ENCODE measurements around the gene ANKRD40.

ANKRD40 gene

DNA sequence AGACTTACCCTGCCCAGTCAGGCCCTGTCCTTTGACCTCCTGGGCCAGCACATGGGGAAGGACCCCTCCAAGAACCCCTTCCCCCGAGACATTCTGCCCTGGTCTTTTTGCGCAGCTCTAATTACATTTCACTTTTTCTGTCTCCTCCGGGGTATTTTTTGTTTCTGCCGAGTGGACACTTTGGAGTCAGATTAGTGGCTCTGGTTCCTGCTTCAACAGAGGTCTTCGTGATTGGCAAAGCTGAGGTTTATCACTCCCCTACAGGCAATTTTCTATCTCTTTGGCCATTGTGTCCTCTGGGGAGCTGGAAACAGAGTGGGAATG lies 23.5 kb downstream of the ANKRD40 start:
- TF ChIP-seq ZNF565 (CRISPR knock-in tag; conservative IDR thresholded peaks at IDR 0.05; ENCODE audit: low read depth) (no peak), ZFP30 (CRISPR knock-in tag; IDR thresholded peaks at IDR 0.05) (no peak), RARB (CRISPR knock-in tag; IDR thresholded peaks at IDR 0.05) (no peak), SNAI2 (CRISPR knock-in tag; IDR thresholded peaks at IDR 0.05) (no peak), TOX (CRISPR knock-in tag; IDR thresholded peaks at IDR 0.05; ENCODE audit: borderline replicate concordance) (no peak), ARNTL (CRISPR knock-in tag; IDR thresholded peaks at IDR 0.05; ENCODE audit: borderline replicate concordance, low read depth) (no peak)
- TF ChIP-seq, protein P1, sequence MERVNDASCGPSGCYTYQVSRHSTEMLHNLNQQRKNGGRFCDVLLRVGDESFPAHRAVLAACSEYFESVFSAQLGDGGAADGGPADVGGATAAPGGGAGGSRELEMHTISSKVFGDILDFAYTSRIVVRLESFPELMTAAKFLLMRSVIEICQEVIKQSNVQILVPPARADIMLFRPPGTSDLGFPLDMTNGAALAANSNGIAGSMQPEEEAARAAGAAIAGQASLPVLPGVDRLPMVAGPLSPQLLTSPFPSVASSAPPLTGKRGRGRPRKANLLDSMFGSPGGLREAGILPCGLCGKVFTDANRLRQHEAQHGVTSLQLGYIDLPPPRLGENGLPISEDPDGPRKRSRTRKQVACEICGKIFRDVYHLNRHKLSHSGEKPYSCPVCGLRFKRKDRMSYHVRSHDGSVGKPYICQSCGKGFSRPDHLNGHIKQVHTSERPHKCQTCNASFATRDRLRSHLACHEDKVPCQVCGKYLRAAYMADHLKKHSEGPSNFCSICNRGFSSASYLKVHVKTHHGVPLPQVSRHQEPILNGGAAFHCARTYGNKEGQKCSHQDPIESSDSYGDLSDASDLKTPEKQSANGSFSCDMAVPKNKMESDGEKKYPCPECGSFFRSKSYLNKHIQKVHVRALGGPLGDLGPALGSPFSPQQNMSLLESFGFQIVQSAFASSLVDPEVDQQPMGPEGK (CRISPR knock-in tag; IDR thresholded peaks at IDR 0.05; ENCODE audit: borderline replicate concordance): no peak
- ATAC-seq: no peak

DNA sequence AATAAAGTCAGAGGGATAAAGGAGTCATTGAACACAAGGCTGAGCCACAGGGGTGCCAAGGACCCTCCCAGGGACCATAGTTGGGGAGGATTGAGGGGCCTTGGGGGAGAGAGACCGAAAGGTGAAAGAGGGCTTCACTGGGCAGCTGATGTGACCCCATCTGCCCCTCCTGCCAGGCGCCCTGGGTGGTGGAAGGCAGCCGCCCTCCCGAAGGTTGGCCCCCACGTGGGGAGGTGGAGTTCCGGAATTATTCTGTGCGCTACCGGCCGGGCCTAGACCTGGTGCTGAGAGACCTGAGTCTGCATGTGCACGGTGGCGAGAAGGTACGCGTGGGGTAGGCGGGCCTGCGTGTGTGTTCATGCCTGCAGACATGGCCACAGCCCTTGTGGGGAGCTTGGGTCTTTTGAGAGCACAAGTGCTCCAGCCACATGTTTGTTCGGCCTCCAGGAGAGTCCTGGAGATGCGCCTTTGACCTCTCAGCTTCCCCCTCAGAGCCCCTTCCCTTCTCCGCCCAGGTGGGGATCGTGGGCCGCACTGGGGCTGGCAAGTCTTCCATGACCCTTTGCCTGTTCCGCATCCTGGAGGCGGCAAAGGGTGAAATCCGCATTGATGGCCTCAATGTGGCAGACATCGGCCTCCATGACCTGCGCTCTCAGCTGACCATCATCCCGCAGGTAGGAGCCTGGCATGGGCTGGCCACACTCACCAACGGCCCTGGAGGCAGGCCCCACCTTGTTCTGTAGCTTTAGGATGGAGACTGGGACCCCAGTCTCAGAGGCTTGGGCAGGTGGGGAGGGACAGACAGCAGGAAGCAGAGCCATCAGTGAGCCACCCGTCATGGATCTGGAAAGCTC lies 24.1 kb downstream of the ANKRD40 start:
- TF ChIP-seq, protein P2, sequence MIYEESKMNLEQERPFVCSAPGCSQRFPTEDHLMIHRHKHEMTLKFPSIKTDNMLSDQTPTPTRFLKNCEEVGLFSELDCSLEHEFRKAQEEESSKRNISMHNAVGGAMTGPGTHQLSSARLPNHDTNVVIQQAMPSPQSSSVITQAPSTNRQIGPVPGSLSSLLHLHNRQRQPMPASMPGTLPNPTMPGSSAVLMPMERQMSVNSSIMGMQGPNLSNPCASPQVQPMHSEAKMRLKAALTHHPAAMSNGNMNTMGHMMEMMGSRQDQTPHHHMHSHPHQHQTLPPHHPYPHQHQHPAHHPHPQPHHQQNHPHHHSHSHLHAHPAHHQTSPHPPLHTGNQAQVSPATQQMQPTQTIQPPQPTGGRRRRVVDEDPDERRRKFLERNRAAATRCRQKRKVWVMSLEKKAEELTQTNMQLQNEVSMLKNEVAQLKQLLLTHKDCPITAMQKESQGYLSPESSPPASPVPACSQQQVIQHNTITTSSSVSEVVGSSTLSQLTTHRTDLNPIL (CRISPR knock-in tag; IDR thresholded peaks at IDR 0.05; ENCODE audit: low read depth): no peak
- TF ChIP-seq RARB (CRISPR knock-in tag; IDR thresholded peaks at IDR 0.05) (no peak), ZNF8 (CRISPR knock-in tag; IDR thresholded peaks at IDR 0.05) (no peak), ZFP30 (CRISPR knock-in tag; IDR thresholded peaks at IDR 0.05) (no peak), BACH2 (CRISPR knock-in tag; IDR thresholded peaks at IDR 0.05; ENCODE audit: borderline replicate concordance) (no peak), ISL1 (CRISPR knock-in tag; IDR thresholded peaks at IDR 0.05) (no peak), CSDC2 (CRISPR knock-in tag; IDR thresholded peaks at IDR 0.05) (no peak), OSR1 (CRISPR knock-in tag; IDR thresholded peaks at IDR 0.05) (no peak), ARNTL (CRISPR knock-in tag; IDR thresholded peaks at IDR 0.05; ENCODE audit: borderline replicate concordance, low read depth) (no peak), ZNF565 (CRISPR knock-in tag; conservative IDR thresholded peaks at IDR 0.05; ENCODE audit: low read depth) (no peak), TCF4 (CRISPR knock-in tag; IDR thresholded peaks at IDR 0.05; ENCODE audit: borderline replicate concordance) (no peak), ZC3H10 (CRISPR knock-in tag; IDR thresholded peaks at IDR 0.05) (no peak), ZFP3 (CRISPR knock-in tag; IDR thresholded peaks at IDR 0.05) (no peak)
- TF ChIP-seq, protein P1 (CRISPR knock-in tag; IDR thresholded peaks at IDR 0.05; ENCODE audit: borderline replicate concordance): no peak
- TF ChIP-seq, protein P3, sequence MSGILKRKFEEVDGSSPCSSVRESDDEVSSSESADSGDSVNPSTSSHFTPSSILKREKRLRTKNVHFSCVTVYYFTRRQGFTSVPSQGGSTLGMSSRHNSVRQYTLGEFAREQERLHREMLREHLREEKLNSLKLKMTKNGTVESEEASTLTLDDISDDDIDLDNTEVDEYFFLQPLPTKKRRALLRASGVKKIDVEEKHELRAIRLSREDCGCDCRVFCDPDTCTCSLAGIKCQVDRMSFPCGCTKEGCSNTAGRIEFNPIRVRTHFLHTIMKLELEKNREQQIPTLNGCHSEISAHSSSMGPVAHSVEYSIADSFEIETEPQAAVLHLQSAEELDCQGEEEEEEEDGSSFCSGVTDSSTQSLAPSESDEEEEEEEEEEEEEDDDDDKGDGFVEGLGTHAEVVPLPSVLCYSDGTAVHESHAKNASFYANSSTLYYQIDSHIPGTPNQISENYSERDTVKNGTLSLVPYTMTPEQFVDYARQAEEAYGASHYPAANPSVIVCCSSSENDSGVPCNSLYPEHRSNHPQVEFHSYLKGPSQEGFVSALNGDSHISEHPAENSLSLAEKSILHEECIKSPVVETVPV (CRISPR knock-in tag; IDR thresholded peaks at IDR 0.05): no peak
- no peak for ATAC-seq

DNA sequence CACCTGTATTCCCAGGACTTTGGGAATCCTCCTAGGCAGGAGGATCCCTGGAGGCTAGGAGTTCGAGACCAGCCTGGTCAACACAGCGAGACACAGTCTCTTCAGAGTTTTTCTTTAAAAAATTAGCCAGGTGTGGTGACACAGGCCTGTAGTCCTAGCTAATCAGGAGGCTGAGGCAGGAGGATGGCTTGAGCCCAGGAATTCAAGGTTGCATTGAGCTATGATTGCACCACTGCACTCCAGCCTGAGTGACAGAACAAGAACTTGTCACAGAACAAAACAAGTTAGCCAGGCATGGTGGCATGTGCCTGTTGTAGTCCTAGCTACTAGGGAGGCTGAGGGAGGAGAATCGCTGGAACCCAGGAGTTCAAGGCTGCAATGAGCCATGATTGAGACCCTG lies 24.8 kb downstream of the ANKRD40 start:
- TF ChIP-seq, protein P4, sequence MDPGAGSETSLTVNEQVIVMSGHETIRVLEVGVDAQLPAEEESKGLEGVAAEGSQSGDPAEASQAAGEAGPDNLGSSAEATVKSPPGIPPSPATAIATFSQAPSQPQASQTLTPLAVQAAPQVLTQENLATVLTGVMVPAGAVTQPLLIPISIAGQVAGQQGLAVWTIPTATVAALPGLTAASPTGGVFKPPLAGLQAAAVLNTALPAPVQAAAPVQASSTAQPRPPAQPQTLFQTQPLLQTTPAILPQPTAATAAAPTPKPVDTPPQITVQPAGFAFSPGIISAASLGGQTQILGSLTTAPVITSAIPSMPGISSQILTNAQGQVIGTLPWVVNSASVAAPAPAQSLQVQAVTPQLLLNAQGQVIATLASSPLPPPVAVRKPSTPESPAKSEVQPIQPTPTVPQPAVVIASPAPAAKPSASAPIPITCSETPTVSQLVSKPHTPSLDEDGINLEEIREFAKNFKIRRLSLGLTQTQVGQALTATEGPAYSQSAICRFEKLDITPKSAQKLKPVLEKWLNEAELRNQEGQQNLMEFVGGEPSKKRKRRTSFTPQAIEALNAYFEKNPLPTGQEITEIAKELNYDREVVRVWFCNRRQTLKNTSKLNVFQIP (CRISPR knock-in tag; IDR thresholded peaks at IDR 0.05; ENCODE audit: borderline replicate concordance, low read depth): no peak
- TF ChIP-seq ARNTL (CRISPR knock-in tag; IDR thresholded peaks at IDR 0.05; ENCODE audit: borderline replicate concordance, low read depth) (no peak), CSDC2 (CRISPR knock-in tag; IDR thresholded peaks at IDR 0.05) (no peak), RARB (CRISPR knock-in tag; IDR thresholded peaks at IDR 0.05) (no peak)
- TF ChIP-seq, protein P3 (CRISPR knock-in tag; IDR thresholded peaks at IDR 0.05): no peak
- TF ChIP-seq, protein P5, sequence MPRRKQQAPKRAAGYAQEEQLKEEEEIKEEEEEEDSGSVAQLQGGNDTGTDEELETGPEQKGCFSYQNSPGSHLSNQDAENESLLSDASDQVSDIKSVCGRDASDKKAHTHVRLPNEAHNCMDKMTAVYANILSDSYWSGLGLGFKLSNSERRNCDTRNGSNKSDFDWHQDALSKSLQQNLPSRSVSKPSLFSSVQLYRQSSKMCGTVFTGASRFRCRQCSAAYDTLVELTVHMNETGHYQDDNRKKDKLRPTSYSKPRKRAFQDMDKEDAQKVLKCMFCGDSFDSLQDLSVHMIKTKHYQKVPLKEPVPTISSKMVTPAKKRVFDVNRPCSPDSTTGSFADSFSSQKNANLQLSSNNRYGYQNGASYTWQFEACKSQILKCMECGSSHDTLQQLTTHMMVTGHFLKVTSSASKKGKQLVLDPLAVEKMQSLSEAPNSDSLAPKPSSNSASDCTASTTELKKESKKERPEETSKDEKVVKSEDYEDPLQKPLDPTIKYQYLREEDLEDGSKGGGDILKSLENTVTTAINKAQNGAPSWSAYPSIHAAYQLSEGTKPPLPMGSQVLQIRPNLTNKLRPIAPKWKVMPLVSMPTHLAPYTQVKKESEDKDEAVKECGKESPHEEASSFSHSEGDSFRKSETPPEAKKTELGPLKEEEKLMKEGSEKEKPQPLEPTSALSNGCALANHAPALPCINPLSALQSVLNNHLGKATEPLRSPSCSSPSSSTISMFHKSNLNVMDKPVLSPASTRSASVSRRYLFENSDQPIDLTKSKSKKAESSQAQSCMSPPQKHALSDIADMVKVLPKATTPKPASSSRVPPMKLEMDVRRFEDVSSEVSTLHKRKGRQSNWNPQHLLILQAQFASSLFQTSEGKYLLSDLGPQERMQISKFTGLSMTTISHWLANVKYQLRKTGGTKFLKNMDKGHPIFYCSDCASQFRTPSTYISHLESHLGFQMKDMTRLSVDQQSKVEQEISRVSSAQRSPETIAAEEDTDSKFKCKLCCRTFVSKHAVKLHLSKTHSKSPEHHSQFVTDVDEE (CRISPR knock-in tag; IDR thresholded peaks at IDR 0.05): no peak
- TF ChIP-seq, protein P1 (CRISPR knock-in tag; IDR thresholded peaks at IDR 0.05; ENCODE audit: borderline replicate concordance): no peak
- TF ChIP-seq, protein P2 (CRISPR knock-in tag; IDR thresholded peaks at IDR 0.05; ENCODE audit: low read depth): no peak
- ATAC-seq: no peak

Data from SK-N-SH treated with all-trans-retinoic acid at 6 μM for 48 hours (cell line).